ENCODE data around the gene NFATC1.

Gene NFATC1

DNA sequence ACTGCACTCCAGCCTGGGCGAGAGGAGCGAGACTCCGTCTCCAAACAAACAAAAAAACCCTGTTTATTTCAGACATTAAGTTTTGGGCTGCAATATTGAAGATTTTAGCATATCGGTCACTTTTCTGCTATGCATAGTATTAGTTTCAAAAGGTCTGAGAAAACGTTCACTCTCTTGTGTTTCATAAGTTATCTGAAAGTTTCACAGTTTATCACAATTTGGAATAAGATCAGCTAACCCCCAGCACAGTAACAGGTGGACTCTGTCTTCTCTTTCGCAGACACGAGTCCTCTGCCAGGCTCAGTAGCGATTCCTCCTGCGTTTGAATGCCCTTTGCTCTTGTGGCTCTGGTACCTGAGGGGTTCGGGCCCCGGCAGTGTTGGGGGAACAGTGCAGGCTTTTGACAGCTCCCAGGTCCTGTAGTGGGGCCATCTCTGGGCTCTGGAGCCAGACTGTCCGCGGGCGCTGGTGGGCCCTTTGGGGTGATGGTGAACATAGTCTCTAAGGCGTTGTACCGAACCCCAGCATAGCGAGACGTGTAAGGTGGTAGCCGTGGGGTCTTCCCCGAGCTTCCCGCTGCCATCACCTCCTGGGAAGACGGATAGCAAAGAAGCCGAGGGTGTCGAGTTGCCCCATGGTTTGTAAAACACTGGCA lies 20.4 kb downstream of the NFATC1 start:
- TF ChIP-seq, protein P1, sequence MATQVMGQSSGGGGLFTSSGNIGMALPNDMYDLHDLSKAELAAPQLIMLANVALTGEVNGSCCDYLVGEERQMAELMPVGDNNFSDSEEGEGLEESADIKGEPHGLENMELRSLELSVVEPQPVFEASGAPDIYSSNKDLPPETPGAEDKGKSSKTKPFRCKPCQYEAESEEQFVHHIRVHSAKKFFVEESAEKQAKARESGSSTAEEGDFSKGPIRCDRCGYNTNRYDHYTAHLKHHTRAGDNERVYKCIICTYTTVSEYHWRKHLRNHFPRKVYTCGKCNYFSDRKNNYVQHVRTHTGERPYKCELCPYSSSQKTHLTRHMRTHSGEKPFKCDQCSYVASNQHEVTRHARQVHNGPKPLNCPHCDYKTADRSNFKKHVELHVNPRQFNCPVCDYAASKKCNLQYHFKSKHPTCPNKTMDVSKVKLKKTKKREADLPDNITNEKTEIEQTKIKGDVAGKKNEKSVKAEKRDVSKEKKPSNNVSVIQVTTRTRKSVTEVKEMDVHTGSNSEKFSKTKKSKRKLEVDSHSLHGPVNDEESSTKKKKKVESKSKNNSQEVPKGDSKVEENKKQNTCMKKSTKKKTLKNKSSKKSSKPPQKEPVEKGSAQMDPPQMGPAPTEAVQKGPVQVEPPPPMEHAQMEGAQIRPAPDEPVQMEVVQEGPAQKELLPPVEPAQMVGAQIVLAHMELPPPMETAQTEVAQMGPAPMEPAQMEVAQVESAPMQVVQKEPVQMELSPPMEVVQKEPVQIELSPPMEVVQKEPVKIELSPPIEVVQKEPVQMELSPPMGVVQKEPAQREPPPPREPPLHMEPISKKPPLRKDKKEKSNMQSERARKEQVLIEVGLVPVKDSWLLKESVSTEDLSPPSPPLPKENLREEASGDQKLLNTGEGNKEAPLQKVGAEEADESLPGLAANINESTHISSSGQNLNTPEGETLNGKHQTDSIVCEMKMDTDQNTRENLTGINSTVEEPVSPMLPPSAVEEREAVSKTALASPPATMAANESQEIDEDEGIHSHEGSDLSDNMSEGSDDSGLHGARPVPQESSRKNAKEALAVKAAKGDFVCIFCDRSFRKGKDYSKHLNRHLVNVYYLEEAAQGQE (IDR thresholded peaks at IDR 0.05; ENCODE audit: insufficient read depth in 1 of 2, low read depth in 2 of 2, low read length in 2 of 2) = no peak
- TF ChIP-seq SIN3A (IDR thresholded peaks at IDR 0.05; ENCODE audit: borderline replicate concordance, insufficient read depth, low read length) = no peak
- TF ChIP-seq POLR2AphosphoS5 (IDR thresholded peaks at IDR 0.05; ENCODE audit: low read depth, low read length) = no peak
- TF ChIP-seq FOXP2 (optimal IDR thresholded peaks at IDR 0.05; ENCODE audit: borderline replicate concordance, extremely low read depth, extremely low read length, insufficient read depth) = no peak

DNA sequence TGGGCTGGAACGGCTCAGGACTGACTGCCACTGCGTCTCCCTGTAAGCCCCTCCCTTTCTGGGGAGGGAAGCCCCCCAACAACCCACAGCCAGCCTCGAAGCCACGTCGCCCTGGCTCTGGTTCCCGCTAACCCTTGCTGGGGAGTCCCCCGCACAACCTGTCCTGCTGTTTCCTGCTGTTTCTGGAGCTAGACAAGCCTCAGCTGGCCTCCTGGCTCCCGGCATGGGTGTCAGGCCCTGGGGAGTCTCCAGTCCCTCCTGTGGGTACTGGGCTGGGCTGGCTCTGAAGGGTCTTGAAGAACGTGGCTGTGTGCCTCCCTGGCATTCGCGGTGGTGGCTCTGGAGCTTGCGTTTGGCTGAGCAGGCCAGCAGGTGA lies 20.9 kb downstream of the NFATC1 start:
- no peak for TF ChIP-seq TAF1 (IDR thresholded peaks at IDR 0.05; ENCODE audit: borderline replicate concordance, insufficient read depth, low read length)
- no peak for TF ChIP-seq SIN3A (IDR thresholded peaks at IDR 0.05; ENCODE audit: borderline replicate concordance, insufficient read depth, low read length)
- TF ChIP-seq POLR2AphosphoS5 (IDR thresholded peaks at IDR 0.05; ENCODE audit: low read depth, low read length) = no peak
- no peak for TF ChIP-seq FOXP2 (optimal IDR thresholded peaks at IDR 0.05; ENCODE audit: borderline replicate concordance, extremely low read depth, extremely low read length, insufficient read depth)
- TF ChIP-seq, protein P1 (IDR thresholded peaks at IDR 0.05; ENCODE audit: insufficient read depth in 1 of 2, low read depth in 2 of 2, low read length in 2 of 2) = no peak

DNA sequence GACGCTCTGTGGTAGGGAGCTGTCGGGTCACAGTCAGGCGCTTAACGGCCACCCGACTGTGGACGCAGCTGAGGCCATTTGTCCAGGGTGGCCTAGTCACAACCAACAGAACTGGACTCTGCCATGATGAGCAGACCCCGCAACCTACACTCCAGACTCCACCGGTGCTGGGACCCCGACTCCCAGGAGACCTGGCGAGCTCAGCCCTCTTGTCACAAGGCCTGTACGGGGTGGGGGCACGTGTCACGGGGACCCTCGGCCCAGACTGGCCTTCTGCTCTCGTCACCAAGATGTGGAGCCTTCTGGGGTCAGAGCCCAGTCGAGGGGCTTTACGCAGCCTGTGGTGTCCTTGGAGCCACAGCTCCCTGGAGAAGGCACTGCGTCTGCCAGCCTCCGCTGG lies 22.5 kb downstream of the NFATC1 start:
- TF ChIP-seq SIN3A (IDR thresholded peaks at IDR 0.05; ENCODE audit: borderline replicate concordance, insufficient read depth, low read length) (no peak), TAF1 (IDR thresholded peaks at IDR 0.05; ENCODE audit: borderline replicate concordance, insufficient read depth, low read length) (no peak), FOXP2 (optimal IDR thresholded peaks at IDR 0.05; ENCODE audit: borderline replicate concordance, extremely low read depth, extremely low read length, insufficient read depth) (no peak), POLR2AphosphoS5 (IDR thresholded peaks at IDR 0.05; ENCODE audit: low read depth, low read length) (no peak)
- TF ChIP-seq, protein P1 (IDR thresholded peaks at IDR 0.05; ENCODE audit: insufficient read depth in 1 of 2, low read depth in 2 of 2, low read length in 2 of 2) = no peak

DNA sequence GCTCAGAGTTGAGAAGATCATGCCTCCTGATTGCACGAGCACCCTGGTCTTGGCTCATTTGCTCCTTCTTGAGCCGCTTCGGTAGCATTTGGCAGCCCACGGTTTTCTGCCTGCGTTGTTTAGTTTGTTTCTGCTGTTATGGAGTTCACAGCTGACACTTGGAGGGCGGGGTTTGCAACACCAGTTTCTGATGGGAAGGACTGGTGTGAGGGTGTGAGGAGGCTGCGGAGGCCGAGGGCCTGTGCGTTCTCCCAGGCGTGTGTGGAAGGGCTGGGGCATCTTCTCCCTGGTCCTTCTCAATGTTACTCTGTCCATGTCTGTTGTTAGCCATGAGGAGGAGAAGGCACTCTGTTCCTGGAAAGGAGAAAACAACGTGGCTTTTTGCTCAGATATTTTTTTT lies 22.9 kb downstream of the NFATC1 start:
- no peak for TF ChIP-seq SIN3A (IDR thresholded peaks at IDR 0.05; ENCODE audit: borderline replicate concordance, insufficient read depth, low read length)
- no peak for TF ChIP-seq POLR2AphosphoS5 (IDR thresholded peaks at IDR 0.05; ENCODE audit: low read depth, low read length)
- TF ChIP-seq TAF1 (IDR thresholded peaks at IDR 0.05; ENCODE audit: borderline replicate concordance, insufficient read depth, low read length) = no peak

DNA sequence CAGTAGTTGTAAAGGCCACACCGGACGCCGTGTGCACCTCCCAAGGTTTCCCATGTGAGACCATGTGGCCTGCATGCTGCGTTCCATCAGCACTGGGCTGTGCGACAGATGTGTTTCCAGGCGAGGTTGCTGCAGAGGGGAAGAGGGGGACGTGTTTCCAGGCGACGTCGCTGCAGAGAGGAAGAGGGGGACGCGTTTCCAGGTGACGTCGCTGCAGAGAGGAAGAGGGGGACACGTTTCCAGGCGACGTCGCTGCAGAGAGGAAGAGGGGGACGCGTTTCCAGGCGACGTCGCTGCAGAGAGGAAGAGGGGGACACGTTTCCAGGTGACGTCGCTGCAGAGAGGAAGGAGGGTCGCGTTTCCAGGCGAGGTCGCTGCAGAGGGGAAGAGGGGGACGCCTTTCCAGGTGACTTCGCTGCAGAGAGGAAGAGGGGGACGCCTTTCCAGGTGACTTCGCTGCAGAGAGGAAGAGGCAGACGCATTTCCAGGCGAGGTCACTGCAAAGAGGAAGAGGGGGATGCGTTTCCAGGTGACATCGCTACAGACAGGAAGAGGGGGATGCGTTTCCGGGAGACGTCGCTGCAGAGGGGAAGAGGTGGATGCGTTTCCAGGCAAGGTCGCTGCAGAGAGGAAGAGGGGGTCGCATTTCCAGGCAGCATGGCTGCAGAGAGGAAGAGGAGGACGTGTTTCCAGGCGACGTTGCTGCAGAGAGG lies 24.5 kb downstream of the NFATC1 start:
- TF ChIP-seq POLR2AphosphoS5 (IDR thresholded peaks at IDR 0.05; ENCODE audit: low read depth, low read length) = no peak
- TF ChIP-seq, protein P1 (IDR thresholded peaks at IDR 0.05; ENCODE audit: insufficient read depth in 1 of 2, low read depth in 2 of 2, low read length in 2 of 2) = no peak
- TF ChIP-seq TAF1 (IDR thresholded peaks at IDR 0.05; ENCODE audit: borderline replicate concordance, insufficient read depth, low read length) = no peak
- no peak for TF ChIP-seq SIN3A (IDR thresholded peaks at IDR 0.05; ENCODE audit: borderline replicate concordance, insufficient read depth, low read length)
- no peak for TF ChIP-seq FOXP2 (optimal IDR thresholded peaks at IDR 0.05; ENCODE audit: borderline replicate concordance, extremely low read depth, extremely low read length, insufficient read depth)
